HCT116 (cell line): ENCODE results near the gene CNTROB. TPM values are rescaled to one million over a fixed set of nuclear protein-coding genes. Genes with fewer than 3 reads are reported as not detected.

Experiments used
- ATAC-seq: fragments of 200-7000 bp; cut with Tn5 transposase; 2 replicates; pipeline ENCODE4 v1.9.1; 2020; ENCODE audit warnings: mild to moderate bottlenecking, moderate library complexity
- BruUV-seq: library from RNA; stranded (reverse); fragments of 400-500 nt; replicated peaks from 2 replicates; lab custom pipeline; 2021; lab: Mats Ljungman, UMichigan
- CTCF ChIA-PET: fragments of 300-600 bp; sonication (Branson Sonifier 250); formaldehyde crosslinking; loops from one replicate; lab custom pipeline; 2021; ENCODE audit warnings: antibody characterized with exemption; lab: Charles Lee
- POLR2A ChIA-PET: fragments of 300-600, 350-600 bp; sonication (Branson Sonifier 250); formaldehyde crosslinking; loops from one replicate; lab custom pipeline; 2021; ENCODE audit warnings: antibody characterized with exemption; lab: Charles Lee
- RAD21 ChIA-PET, 2 experiments: fragments of 300-600 bp; sonication (Branson Sonifier 250); formaldehyde crosslinking; loops; one replicate each; lab custom pipeline; 2023; ENCODE audit warnings: low total read pairs in 2 of 2; ENCODE audit not compliant: uncharacterized antibody in 2 of 2, unreplicated experiment in 2 of 2, low non-redundant PET in 1 of 2; lab: Charles Lee
- DNase-seq: peaks from one replicate; pipeline ENCODE4 v3.0.0-alpha.2; 2010; ENCODE audit warnings: low read depth, low spot score
- H2AFZ ChIP-seq: fragments of 200-600 bp; shearing (Covaris generic), sonication (generic); 2 replicates; pipeline ENCODE4 v1.6.1; 2017; ENCODE audit warnings: low read depth, mixed run types, mixed read lengths, antibody characterized with exemption, low read length; ENCODE audit not compliant: poor library complexity, severe bottlenecking
- H3K27ac ChIP-seq: 2 replicates; pipeline ENCODE4 v1.5.1; 2012; ENCODE audit warnings: low read depth, low read length
- H3K27me3 ChIP-seq: fragments of 200-600 bp; sonication (generic); 2 replicates; pipeline ENCODE4 v1.6.1; 2016; ENCODE audit warnings: mixed run types, low read length, mixed read lengths; ENCODE audit not compliant: insufficient read depth
- H3K36me3 ChIP-seq, 2 experiments: fragments of 200-500 bp in 1 of 2; fragments of 200-600 bp in 1 of 2; sonication (Bioruptor generic) in 1 of 2; sonication (generic) in 1 of 2; 2 replicates each; pipeline versions ENCODE4 v1.5.1 to v1.6.1; 2014 to 2016; ENCODE audit warnings: low read length in 2 of 2, inconsistent platforms in 1 of 2, mixed read lengths in 1 of 2, mixed run types in 1 of 2; ENCODE audit not compliant: insufficient read depth in 2 of 2, control insufficient read depth in 1 of 2
- H3K4me1 ChIP-seq, 2 experiments: fragments of 200-600 bp in 1 of 2; sonication (generic) in 1 of 2; 2 replicates each; pipeline versions ENCODE4 v1.5.1 to v1.6.1; 2012 to 2017; ENCODE audit warnings: low read length in 2 of 2, inconsistent platforms in 1 of 2, mild to moderate bottlenecking in 1 of 2, mixed read lengths in 1 of 2, mixed run types in 1 of 2, moderate library complexity in 1 of 2; ENCODE audit not compliant: insufficient read depth in 2 of 2, control insufficient read depth in 1 of 2
- H3K4me2 ChIP-seq: fragments of 200-600 bp; sonication (generic); 2 replicates; pipeline ENCODE4 v1.6.1; 2017; ENCODE audit warnings: mixed run types, low read length, mixed read lengths
- H3K4me3 ChIP-seq, 2 experiments: fragments of 200-600 bp in 1 of 2; sonication (generic) in 1 of 2; replicated peaks in 1 of 2; 2 replicates each; pipeline ENCODE4 v1.5.1; 2011 to 2016; ENCODE audit warnings: low read length in 2 of 2, control low read depth in 1 of 2, low read depth in 1 of 2, mild to moderate bottlenecking in 1 of 2, mixed read lengths in 1 of 2, mixed run types in 1 of 2
- H3K79me2 ChIP-seq: fragments of 200-600 bp; sonication (generic); 2 replicates; pipeline ENCODE4 v1.6.1; 2017; ENCODE audit warnings: mild to moderate bottlenecking, mixed run types, low read length, moderate library complexity, mixed read lengths; ENCODE audit not compliant: insufficient read depth
- H3K9ac ChIP-seq: fragments of 200-600 bp; sonication (generic); 2 replicates; pipeline ENCODE4 v1.6.1; 2016; ENCODE audit warnings: low read length, mixed read lengths
- H3K9me2 ChIP-seq: fragments of 200-600 bp; sonication (generic), shearing (Covaris generic); 2 replicates; pipeline ENCODE4 v1.6.1; 2017; ENCODE audit warnings: mixed run types, mild to moderate bottlenecking, moderate library complexity; ENCODE audit not compliant: insufficient read depth
- H3K9me3 ChIP-seq, 2 experiments: fragments of 200-500 bp in 1 of 2; fragments of 200-600 bp in 1 of 2; sonication (Bioruptor generic) in 1 of 2; sonication (generic) in 1 of 2; 2 replicates each; pipeline ENCODE4 v1.6.1; 2014 to 2017; ENCODE audit warnings: low read length in 2 of 2, mixed read lengths in 2 of 2, inconsistent platforms in 1 of 2, low read depth in 1 of 2, mild to moderate bottlenecking in 1 of 2, mixed run types in 1 of 2, moderate library complexity in 1 of 2; ENCODE audit not compliant: control insufficient read depth in 1 of 2, insufficient read depth in 1 of 2
- H4K20me1 ChIP-seq: fragments of 200-600 bp; sonication (generic), shearing (Covaris generic); 2 replicates; pipeline ENCODE4 v1.6.1; 2017; ENCODE audit warnings: mixed run types, mild to moderate bottlenecking, moderate library complexity; ENCODE audit not compliant: insufficient read depth
- CBX3 ChIP-seq: IDR thresholded peaks from 2 replicates; pipeline ENCODE4 v1.6.1; 2012; ENCODE audit warnings: low read depth
- CTCF ChIP-seq, 3 experiments: fragments of 200-600 bp in 1 of 3; sonication (generic) in 1 of 3; IDR thresholded peaks in 2 of 3; conservative IDR thresholded peaks in 1 of 3; 2 replicates each; pipeline ENCODE4 v1.5.1; 2012 to 2017; ENCODE audit warnings: low read depth in 2 of 3, low read length in 2 of 3, antibody characterized with exemption in 1 of 3, borderline replicate concordance in 1 of 3, control low read depth in 1 of 3, mild to moderate bottlenecking in 1 of 3, mixed read lengths in 1 of 3, mixed run types in 1 of 3, moderate library complexity in 1 of 3; ENCODE audit not compliant: insufficient read depth in 1 of 3
- ZNF274 ChIP-seq: fragments of 200-500 bp; sonication (Bioruptor generic); IDR thresholded peaks from 2 replicates; pipeline ENCODE4 v1.6.1; 2014; ENCODE audit warnings: mild to moderate bottlenecking, low read depth, low read length, inconsistent platforms
- intact Hi-C: fragments of 100-400 bp; cut with micrococcal nuclease; formaldehyde crosslinking; loops from 2 replicates; pipeline ENCODE4 v1.10.0; 2022
- total RNA-seq: library from RNA; stranded (reverse); gene quantifications from one replicate; pipeline ENCODE4 v1.2.1, GENCODE V29; 2021; ENCODE audit not compliant: unreplicated experiment

The CNTROB gene
- total RNA-seq, 1 experiment from 2014 or later, result 54.6 TPM

DNA sequence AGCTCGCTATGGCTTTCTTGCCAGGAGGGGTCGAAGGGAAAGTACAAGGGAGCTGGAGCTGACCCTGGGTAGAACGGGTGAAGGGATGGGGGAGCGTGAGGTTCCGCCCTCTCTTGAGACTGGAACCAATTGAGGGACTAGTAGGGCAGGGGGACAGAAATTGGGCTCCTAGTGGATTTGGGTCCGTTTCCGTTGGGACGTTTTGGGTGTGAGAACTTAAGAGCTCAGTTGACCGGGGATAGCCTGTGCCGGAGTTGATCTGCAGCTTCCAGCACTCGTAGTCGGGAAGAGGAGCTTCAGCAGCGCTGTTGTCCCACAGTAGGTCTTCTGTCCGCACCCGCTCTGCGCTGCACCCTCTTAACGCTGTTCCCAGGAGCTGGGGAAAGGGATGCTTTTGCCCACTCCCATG lies 481 bp downstream of the CNTROB start:
- RAD21 ChIA-PET, result interaction anchor here in 1 of 2 experiments (1.5 kb wide), 1 partner anchor 109 kb away, joined by 3 read pairs; no protein-coding TSS in a partner anchor
- Histone ChIP-seq H3K27ac (peak overlapping the region; percentile 76), H3K4me2 (peak overlapping the region; percentile 82), H4K20me1 (no peaks in the 10 kb centered on the region), H3K36me3 (peaks cover 15 to 19% of the 10 kb centered on the region in 2 experiments; a peak in 2 of 4 replicates), H3K4me1 (peaks cover 12 to 25% of the 10 kb centered on the region in 2 experiments; a peak in 3 of 4 replicates), H2AFZ (peak overlapping the region; percentile 42), H3K9ac (peak overlapping the region; percentile 81), H3K79me2 (peaks cover 40% of the 10 kb centered on the region), H3K9me3 (no peaks in the 10 kb centered on the region), H3K9me2 (no peaks in the 10 kb centered on the region), H3K27me3 (no peaks in the 10 kb centered on the region), H3K4me3 (peak overlapping the region; percentile 91 to 98)
- ATAC-seq (peak; percentile 52), DNase-seq (no peak)
- intact Hi-C loops, result no loop called here
- no peak for TF ChIP-seq CBX3
- POLR2A ChIA-PET, result interaction anchor here (0.5 to 1.5 kb wide), 7 partner anchors 10 to 241 kb away, joined by 3 read pairs; partner anchors contain the start of gene NAA38
- BruUV-seq, result TSS peak; percentile 79
- CTCF ChIA-PET, result interaction anchor here (0.8 to 1.4 kb wide), 12 partner anchors 19 to 125 kb away, joined by 3 to 6 read pairs (median 4); no protein-coding TSS in a partner anchor

DNA sequence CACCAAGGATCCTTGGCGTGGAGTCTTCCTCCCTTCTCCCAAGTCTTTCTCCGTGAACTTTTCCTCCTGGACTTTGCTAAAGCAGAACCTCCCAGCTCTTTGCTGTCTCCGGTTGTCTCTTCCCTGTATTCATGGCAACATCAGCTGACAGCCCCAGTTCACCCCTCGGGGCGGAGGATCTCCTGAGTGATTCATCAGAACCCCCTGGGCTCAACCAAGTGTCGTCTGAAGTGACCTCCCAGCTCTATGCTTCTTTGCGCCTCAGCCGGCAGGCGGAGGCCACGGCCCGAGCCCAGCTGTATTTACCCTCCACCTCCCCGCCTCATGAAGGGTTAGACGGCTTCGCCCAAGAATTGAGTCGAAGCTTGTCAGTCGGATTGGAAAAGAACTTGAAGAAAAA lies 943 bp downstream of the CNTROB start:
- H3K79me2 ChIP-seq, result peaks cover 40% of the 10 kb centered on the region
- H3K27ac ChIP-seq, result peak overlapping the region; percentile 76
- intact Hi-C loops, result no loop called here
- peak overlapping the region; percentile 81 for H3K9ac ChIP-seq
- ChIA-PET POLR2A (interaction anchor here (0.5 to 1.5 kb wide), 4 partner anchors 11 to 76 kb away, joined by 3 to 6 read pairs (median 3); partner anchors contain the start of gene NAA38), CTCF (interaction anchor here (0.8 to 1.4 kb wide), 7 partner anchors 20 to 124 kb away, joined by 3 to 6 read pairs (median 4); no protein-coding TSS in a partner anchor)
- H3K4me2 ChIP-seq, result peak overlapping the region; percentile 82
- H3K9me3 ChIP-seq, result no peaks in the 10 kb centered on the region
- peak in 1 of 3 experiments; percentile 18; a peak in 1 of 6 replicates for TF ChIP-seq CTCF (IDR thresholded peaks at IDR 0.05 in 2 of 3, conservative IDR thresholded peaks at IDR 0.05 in 1 of 3; ENCODE audit: borderline replicate concordance in 1 of 3, insufficient read depth in 1 of 3, low read depth in 2 of 3, low read length in 2 of 3)
- TF ChIP-seq ZNF274, result no peak
- TF ChIP-seq, all 23 proteins: peak for 1
- no TSS peak for BruUV-seq
- H3K4me3 ChIP-seq, result peak overlapping the region; percentile 91 to 98
- no peak overlapping the region for H2AFZ ChIP-seq
- ATAC-seq (0 out of 2 replicates have a peak, but pooled peaks have one; percentile 8), DNase-seq (no peak)
- H4K20me1 ChIP-seq, result no peaks in the 10 kb centered on the region
- RAD21 ChIA-PET, result interaction anchor here in 1 of 2 experiments (1.5 kb wide), 1 partner anchor 108 kb away, joined by 3 read pairs; no protein-coding TSS in a partner anchor
- no peaks in the 10 kb centered on the region for H3K9me2 ChIP-seq
- H3K27me3 ChIP-seq, result no peaks in the 10 kb centered on the region
- H3K36me3 ChIP-seq, result peaks cover 17 to 19% of the 10 kb centered on the region in 2 experiments; a peak in 2 of 4 replicates
- peaks cover 12 to 21% of the 10 kb centered on the region in 2 experiments; a peak in 3 of 4 replicates for H3K4me1 ChIP-seq
